Common myeloid progenitor, CD34-positive (primary cell): ENCODE results near the gene TBC1D1.

ENCODE experiments used
- CTCF ChIA-PET: fragments of 350-600 bp; sonication (Branson Sonifier 250); formaldehyde crosslinking; loops from one replicate; lab custom pipeline; 2021; ENCODE audit warnings: antibody characterized with exemption; lab: Charles Lee
- POLR2A ChIA-PET: fragments of 350-600 bp; sonication (Branson Sonifier 250); formaldehyde crosslinking; loops from one replicate; lab custom pipeline; 2021; ENCODE audit warnings: antibody characterized with exemption; lab: Charles Lee
- DNase-seq, 3 donors: peaks; one replicate each; pipeline versions ENCODE4 v3.0.0 to v3.0.0-alpha.2; 2013
- H3K27ac ChIP-seq, 2 experiments: 1 replicate in 1 of 2; 2 replicates in 1 of 2; pipeline ENCODE4 v1.7.0; 2013; ENCODE audit warnings: inconsistent platforms in 2 of 2, low read length in 2 of 2, mild to moderate bottlenecking in 2 of 2, low read depth in 1 of 2, moderate library complexity in 1 of 2; ENCODE audit not compliant: severe bottlenecking in 2 of 2, insufficient read depth in 1 of 2, poor library complexity in 1 of 2
- H3K27me3 ChIP-seq, 5 experiments: replicated peaks in 2 of 5; 1 replicate in 3 of 5; 2 replicates in 2 of 5; pipeline versions ENCODE4 v1.6.1 to v1.7.0; 2013; ENCODE audit warnings: low read length in 4 of 5, mild to moderate bottlenecking in 2 of 5, moderate library complexity in 2 of 5, inconsistent platforms in 1 of 5; ENCODE audit not compliant: insufficient read depth in 5 of 5, control insufficient read depth in 4 of 5
- H3K36me3 ChIP-seq, 4 experiments: 1 replicate in 2 of 4; 2 replicates in 2 of 4; pipeline versions ENCODE4 v1.6.1 to v1.7.0; 2013; ENCODE audit warnings: low read length in 3 of 4, control low read depth in 1 of 4, mild to moderate bottlenecking in 1 of 4; ENCODE audit not compliant: control insufficient read depth in 4 of 4, insufficient read depth in 4 of 4
- H3K4me1 ChIP-seq, 4 experiments: 1 replicate in 3 of 4; 2 replicates in 1 of 4; pipeline versions ENCODE4 v1.6.1 to v1.7.1; 2013; ENCODE audit warnings: low read length in 3 of 4, mild to moderate bottlenecking in 3 of 4, control low read depth in 1 of 4, inconsistent platforms in 1 of 4, moderate library complexity in 1 of 4; ENCODE audit not compliant: control insufficient read depth in 4 of 4, insufficient read depth in 4 of 4; ENCODE audit errors: control extremely low read depth in 1 of 4
- H3K4me3 ChIP-seq, 7 experiments: 1 replicate in 4 of 7; 2 replicates in 3 of 7; pipeline versions ENCODE4 v1.5.1 to v1.7.0; 2013; ENCODE audit warnings: mild to moderate bottlenecking in 7 of 7, low read length in 6 of 7, moderate library complexity in 6 of 7, inconsistent platforms in 2 of 7, low read depth in 2 of 7, control low read depth in 1 of 7; ENCODE audit not compliant: insufficient read depth in 4 of 7, control insufficient read depth in 1 of 7; ENCODE audit errors: extremely low read depth in 1 of 7
- H3K9me3 ChIP-seq, 5 experiments: 1 replicate in 4 of 5; 2 replicates in 1 of 5; pipeline versions ENCODE4 v1.6.1 to v1.7.1; 2013; ENCODE audit warnings: low read length in 4 of 5, mild to moderate bottlenecking in 2 of 5, inconsistent platforms in 1 of 5, low read depth in 1 of 5, moderate library complexity in 1 of 5; ENCODE audit not compliant: control insufficient read depth in 4 of 5, insufficient read depth in 2 of 5; ENCODE audit errors: control extremely low read depth in 1 of 5
- WGBS: methylation state at CpG from one replicate; pipeline ENCODE4 v1.1.5; 2013; ENCODE audit not compliant: insufficient coverage; 5-methylcytosine and 5-hydroxymethylcytosine counted together

The TBC1D1 gene

GRCh38 chr4:38113132-38113531, 222.2 kb downstream of the TBC1D1 start:
- WGBS, result no CpG with 5 or more reads among the region's 4 CpGs
- H3K27ac ChIP-seq, result no peak overlapping the region
- no peak for DNase-seq
- POLR2A ChIA-PET, result no interaction called here
- no peak overlapping the region for H3K4me3 ChIP-seq
- H3K4me1 ChIP-seq, result peaks cover 4 to 16% (median 10%) of the 10 kb centered on the region in 4 experiments
- CTCF ChIA-PET, result interaction anchor here (0.7 to 2.4 kb wide), 7 partner anchors 10 to 43 kb away, joined by 3 to 7 read pairs (median 3); no protein-coding TSS in a partner anchor
- H3K27me3 ChIP-seq, result no peaks in the 10 kb centered on the region
- peaks cover 16 to 42% (median 34%) of the 10 kb centered on the region in 4 experiments for H3K36me3 ChIP-seq
- no peaks in the 10 kb centered on the region for H3K9me3 ChIP-seq

- Histone ChIP-seq H3K27me3 (no peaks in the 10 kb centered on the region), H3K4me1 (peaks cover 4 to 16% (median 10%) of the 10 kb centered on the region in 4 experiments), H3K4me3 (no peak overlapping the region), H3K36me3 (peaks cover 17 to 42% (median 38%) of the 10 kb centered on the region in 4 experiments), H3K27ac (no peak overlapping the region), H3K9me3 (no peaks in the 10 kb centered on the region)
- POLR2A ChIA-PET, result no interaction called here
- no peak for DNase-seq
- CTCF ChIA-PET, result interaction anchor here (0.7 to 2.4 kb wide), 8 partner anchors 10 to 64 kb away, joined by 3 to 7 read pairs (median 3); no protein-coding TSS in a partner anchor
- WGBS, result 100% methylated on average over 1 of the region's 2 CpGs
Observed at GRCh38 chr4:38113551-38113950, 222.7 kb downstream of the TBC1D1 start.

- peak in 1 of 3 donors; percentile 4 for DNase-seq
- 55% methylated on average over 5 of the region's 6 CpGs for WGBS
Observed at GRCh38 chr4:38114386-38115150, 223.7 kb downstream of the TBC1D1 start.

GRCh38 chr4:38115601-38116000, 224.7 kb downstream of the TBC1D1 start:
- H3K9me3 ChIP-seq, result no peaks in the 10 kb centered on the region
- POLR2A ChIA-PET, result no interaction called here
- H3K4me3 ChIP-seq, result no peak overlapping the region
- H3K4me1 ChIP-seq, result peaks cover 4 to 16% (median 10%) of the 10 kb centered on the region in 4 experiments
- H3K36me3 ChIP-seq, result peaks cover 18 to 47% (median 37%) of the 10 kb centered on the region in 4 experiments
- CTCF ChIA-PET, result interaction anchor here (1.2 to 2.4 kb wide), 6 partner anchors 19 to 52 kb away, joined by 3 to 8 read pairs (median 4); no protein-coding TSS in a partner anchor
- 100% methylated on average over 2 of the region's 5 CpGs for WGBS
- H3K27ac ChIP-seq, result no peak overlapping the region
- no peak for DNase-seq
- no peaks in the 10 kb centered on the region for H3K27me3 ChIP-seq

More at GRCh38 chr4:38114386-38115150, 223.7 kb downstream of the TBC1D1 start:
- CTCF ChIA-PET, result interaction anchor here (0.8 to 2.4 kb wide), 7 partner anchors 9 to 63 kb away, joined by 3 to 8 read pairs (median 3); no protein-coding TSS in a partner anchor
- Histone ChIP-seq H3K9me3 (no peaks in the 10 kb centered on the region), H3K27ac (no peak overlapping the region), H3K4me1 (peaks cover 4 to 16% (median 10%) of the 10 kb centered on the region in 4 experiments), H3K36me3 (peaks cover 13 to 43% (median 38%) of the 10 kb centered on the region in 4 experiments), H3K27me3 (no peaks in the 10 kb centered on the region), H3K4me3 (no peak overlapping the region)
- POLR2A ChIA-PET, result no interaction called here

GRCh38 chr4:38117591-38117990, 226.7 kb downstream of the TBC1D1 start:
- 95% methylated on average over 4 of the region's 4 CpGs for WGBS
- Histone ChIP-seq H3K4me3 (no peak overlapping the region), H3K27me3 (no peaks in the 10 kb centered on the region), H3K9me3 (no peaks in the 10 kb centered on the region), H3K36me3 (peaks cover 26 to 54% (median 41%) of the 10 kb centered on the region in 4 experiments), H3K4me1 (peaks cover 4 to 12% (median 9%) of the 10 kb centered on the region in 4 experiments), H3K27ac (no peak overlapping the region)
- no peak for DNase-seq
- POLR2A ChIA-PET, result no interaction called here
- CTCF ChIA-PET, result no interaction called here

- Histone ChIP-seq H3K27me3 (no peaks in the 10 kb centered on the region), H3K27ac (no peak overlapping the region), H3K4me3 (no peak overlapping the region), H3K36me3 (peaks cover 29 to 56% (median 40%) of the 10 kb centered on the region in 4 experiments), H3K9me3 (no peaks in the 10 kb centered on the region), H3K4me1 (peaks cover 0 to under 1% (median 0%) of the 10 kb centered on the region in 4 experiments)
- no peak for DNase-seq
- POLR2A ChIA-PET, result no interaction called here
- 96% methylated on average over 4 of the region's 7 CpGs for WGBS
- CTCF ChIA-PET, result interaction anchor here (0.7 to 1.7 kb wide), 6 partner anchors 10 to 51 kb away, joined by 3 to 8 read pairs (median 4); no protein-coding TSS in a partner anchor
Observed at GRCh38 chr4:38119668-38120385, 228.9 kb downstream of the TBC1D1 start.
